Cardiac fibroblast (primary cell): Measurements from ENCODE around the gene STARD9.
"Not testable (repeated sequence)": the region's sequence is repeated elsewhere in the genome, so short reads cannot be mapped to it uniquely, and the experiment has no call there.

Experiments
- DNase-seq, 2 donors: peaks; one replicate each; pipeline versions ENCODE4 v3.0.0 to v3.0.0-alpha.2; 2010; ENCODE audit warnings: low read depth in 2 of 2
- H3K4me3 ChIP-seq, 2 donors: replicated peaks in 1 of 2; 1 replicate in 1 of 2; 2 replicates in 1 of 2; pipeline ENCODE4 v1.5.1; 2011; ENCODE audit warnings: low read depth in 2 of 2, low read length in 2 of 2, mild to moderate bottlenecking in 2 of 2, moderate library complexity in 1 of 2
- TF ChIP-seq, protein P1 (sequence below): IDR thresholded peaks from one replicate; pipeline ENCODE4 v1.5.1; 2011; ENCODE audit warnings: low read depth, mild to moderate bottlenecking, low read length, inconsistent platforms

The STARD9 gene

DNA sequence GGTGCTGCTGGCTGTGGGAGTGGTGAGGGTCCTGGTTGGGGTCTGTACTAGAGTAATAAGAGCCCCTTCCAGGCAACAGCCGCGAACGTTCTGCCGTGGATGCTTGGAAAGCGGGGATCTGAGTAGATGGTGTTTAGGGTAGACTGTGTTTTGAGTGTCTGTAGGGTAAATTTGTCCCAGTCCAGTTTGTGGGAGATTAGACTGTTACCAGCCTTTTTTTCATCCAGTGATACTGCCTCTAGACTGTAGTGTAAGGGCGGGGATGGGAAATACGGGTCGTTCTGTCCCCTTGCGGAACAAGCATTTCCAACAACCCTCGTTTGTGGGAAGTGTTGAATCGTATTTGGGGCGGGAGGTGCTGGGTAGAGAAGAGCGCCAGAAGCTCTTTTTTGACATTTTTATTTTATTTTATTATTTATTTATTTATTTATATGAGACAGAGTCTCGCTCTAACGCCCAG lies 26.3 kb upstream of the STARD9 start:
- peak; percentile 35 to 42 for DNase-seq
- peak overlapping the region; percentile 93 to 98 for H3K4me3 ChIP-seq
- TF ChIP-seq, protein P1, sequence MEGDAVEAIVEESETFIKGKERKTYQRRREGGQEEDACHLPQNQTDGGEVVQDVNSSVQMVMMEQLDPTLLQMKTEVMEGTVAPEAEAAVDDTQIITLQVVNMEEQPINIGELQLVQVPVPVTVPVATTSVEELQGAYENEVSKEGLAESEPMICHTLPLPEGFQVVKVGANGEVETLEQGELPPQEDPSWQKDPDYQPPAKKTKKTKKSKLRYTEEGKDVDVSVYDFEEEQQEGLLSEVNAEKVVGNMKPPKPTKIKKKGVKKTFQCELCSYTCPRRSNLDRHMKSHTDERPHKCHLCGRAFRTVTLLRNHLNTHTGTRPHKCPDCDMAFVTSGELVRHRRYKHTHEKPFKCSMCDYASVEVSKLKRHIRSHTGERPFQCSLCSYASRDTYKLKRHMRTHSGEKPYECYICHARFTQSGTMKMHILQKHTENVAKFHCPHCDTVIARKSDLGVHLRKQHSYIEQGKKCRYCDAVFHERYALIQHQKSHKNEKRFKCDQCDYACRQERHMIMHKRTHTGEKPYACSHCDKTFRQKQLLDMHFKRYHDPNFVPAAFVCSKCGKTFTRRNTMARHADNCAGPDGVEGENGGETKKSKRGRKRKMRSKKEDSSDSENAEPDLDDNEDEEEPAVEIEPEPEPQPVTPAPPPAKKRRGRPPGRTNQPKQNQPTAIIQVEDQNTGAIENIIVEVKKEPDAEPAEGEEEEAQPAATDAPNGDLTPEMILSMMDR: no peak

DNA sequence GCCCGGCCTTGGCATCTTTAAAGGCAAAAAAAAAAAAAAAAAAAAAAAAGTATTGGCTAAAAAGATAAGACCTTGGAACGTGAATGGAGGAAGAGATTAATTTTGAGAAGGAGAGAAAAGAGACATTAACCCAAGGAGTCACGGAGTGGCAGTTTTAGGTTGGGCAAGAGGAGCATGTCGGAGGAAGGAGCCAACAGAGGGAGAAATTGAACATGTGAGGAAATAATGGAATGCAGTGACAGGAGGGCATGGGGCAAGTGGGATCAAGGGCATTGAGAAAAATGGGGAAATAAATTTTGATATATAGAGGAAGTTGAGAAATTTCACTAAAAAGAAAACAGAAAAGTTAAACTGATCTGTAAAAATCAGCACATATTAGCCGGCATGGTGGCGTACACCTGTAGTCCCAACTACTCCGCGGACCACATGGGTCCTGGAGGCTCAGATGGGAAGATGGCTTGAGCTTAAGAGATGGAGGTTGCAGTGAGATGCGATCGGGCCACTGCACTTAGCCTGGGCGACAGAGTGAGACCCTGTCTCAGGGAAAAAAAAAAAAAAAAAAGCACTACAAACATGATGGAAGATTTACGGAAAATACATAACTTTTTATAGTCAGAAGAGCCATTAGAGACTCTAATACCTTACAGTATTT lies 25.5 kb upstream of the STARD9 start:
- DNase-seq: peak in 1 of 2 donors; percentile 1
- peak overlapping the region; percentile 93 to 98 for H3K4me3 ChIP-seq
- TF ChIP-seq, protein P1: no peak

DNA sequence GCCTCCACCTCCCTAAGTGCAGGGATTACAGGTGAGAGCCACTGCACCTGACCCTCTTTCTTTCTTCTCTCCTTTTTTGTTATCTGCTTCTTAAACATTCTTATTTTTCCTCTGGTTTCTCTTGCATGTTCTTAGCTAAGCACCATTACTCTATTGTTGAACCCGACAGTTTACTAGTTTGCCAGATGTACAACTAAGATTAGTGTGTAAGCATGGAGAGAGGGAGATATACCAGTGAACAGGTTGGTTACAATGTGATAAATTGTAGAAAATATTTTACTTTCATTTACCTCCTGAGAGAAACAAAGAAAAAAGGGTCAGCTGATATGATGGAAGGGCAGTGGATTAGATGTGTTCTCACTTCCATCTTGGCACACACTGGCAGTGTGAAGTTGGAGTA lies 21.9 kb upstream of the STARD9 start:
- DNase-seq: no peak
- TF ChIP-seq, protein P1: no peak
- no peak overlapping the region for H3K4me3 ChIP-seq

DNA sequence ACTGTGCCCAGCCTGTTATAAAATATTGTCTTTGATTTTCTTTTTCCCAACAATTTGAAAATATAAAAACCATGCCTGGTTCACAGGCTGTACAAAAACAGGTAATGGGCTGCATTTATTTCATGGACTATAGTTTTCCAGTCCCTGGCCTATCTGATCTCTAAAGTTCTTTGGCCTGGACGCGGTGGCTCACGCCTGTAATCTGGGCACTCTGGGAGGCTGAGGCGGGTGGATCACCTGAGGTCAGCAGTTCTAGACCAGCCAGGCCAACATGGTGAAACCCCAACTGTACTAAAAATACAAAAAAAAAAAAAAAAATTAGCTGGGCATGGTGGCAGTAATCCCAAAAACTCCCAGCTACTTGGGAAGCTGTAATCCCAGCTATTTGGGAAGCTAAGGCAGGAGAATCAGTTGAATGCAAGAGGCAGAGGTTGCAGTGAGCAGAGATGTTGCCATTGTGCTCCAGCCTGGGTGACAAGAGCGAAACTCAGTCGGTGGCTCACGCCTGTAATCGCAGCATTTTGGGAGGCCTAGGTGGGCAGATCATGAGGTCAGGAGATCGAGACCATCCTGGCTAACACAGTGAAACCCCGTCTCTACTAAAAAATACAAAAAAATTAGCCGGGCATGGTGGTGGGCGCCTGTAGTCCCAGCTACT lies 18.7 kb upstream of the STARD9 start:
- not testable (repeated sequence) for DNase-seq, H3K4me3 ChIP-seq

DNA sequence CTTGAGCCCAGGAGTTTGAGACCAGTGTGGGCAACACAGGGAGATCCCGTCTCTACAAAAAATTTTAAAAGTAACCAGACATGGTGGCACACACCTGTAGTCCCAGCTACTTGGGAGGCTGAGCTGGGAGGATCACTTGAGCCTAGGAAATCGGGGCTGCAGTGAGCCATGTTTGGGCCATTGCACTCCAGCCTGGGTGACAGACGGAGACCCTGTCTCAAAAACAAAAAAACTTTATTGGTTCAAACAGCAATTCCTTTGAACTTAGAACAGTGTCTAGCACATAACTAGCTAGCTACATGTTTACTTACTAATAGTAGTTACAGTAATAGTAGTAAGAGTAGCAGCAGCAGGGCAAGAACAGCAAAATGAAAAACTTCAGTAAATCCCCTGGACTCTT lies 16.7 kb upstream of the STARD9 start:
- H3K4me3 ChIP-seq: no peak overlapping the region
- TF ChIP-seq, protein P1: no peak
- DNase-seq: no peak

DNA sequence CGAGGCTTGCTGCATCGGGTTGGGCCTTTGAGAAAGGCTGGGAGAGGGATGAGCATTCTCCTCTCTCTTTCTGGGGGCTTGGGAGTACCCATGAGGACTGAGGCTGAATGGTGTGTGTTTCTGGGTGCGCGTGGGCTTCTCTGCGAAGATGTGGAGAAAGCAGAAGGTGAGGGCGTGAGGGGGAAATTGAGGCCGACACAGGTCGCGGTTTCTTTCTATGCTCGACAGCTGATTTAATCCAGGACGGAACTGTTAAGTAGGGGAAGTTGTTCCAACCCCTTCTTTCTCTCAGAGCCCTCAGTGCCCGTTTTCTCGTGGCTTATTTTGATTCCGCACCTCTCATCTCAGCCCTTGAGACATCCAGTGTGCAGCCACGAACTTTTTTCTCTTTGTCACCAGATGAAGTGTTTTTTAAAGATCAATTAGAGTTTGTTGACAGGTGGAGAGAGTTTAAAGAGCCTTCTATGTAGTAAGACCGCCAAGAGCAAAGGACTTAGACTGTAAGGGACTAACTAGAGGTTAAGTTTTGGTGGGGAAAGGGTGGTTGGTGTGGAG lies 711 bp downstream of the STARD9 start:
- H3K4me3 ChIP-seq: peak overlapping the region; percentile 82 to 85
- DNase-seq: peak in 1 of 2 donors; percentile 9
- TF ChIP-seq, protein P1: no peak

DNA sequence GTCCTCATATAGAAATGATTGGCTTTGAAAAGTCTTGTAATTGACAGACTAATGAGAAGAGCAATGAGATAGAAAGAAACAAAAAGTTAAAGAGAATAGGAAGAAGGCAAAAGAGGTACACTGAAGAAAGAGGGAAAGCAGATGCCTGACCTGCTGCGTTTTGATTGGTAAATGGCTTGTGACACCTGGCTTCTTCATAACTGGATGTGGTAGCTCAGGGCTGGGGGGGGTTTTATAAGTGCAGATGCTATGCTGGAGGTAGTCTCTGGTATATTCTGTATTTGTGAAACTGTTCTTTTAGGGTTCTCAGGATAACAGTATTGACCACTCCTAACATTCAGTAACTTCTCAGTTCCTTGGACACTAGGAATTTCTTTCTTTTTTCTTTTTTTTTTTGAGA lies 1.4 kb downstream of the STARD9 start:
- no peak overlapping the region for H3K4me3 ChIP-seq

More for the DNA sequence above, 1.4 kb downstream of the STARD9 start:
- TF ChIP-seq, protein P1: no peak
- DNase-seq: no peak
